ENCODE measurements around the gene FAM83C.

- no peak for TF ChIP-seq POLR2A (IDR thresholded peaks at IDR 0.05)
- no peak for TF ChIP-seq CTCF (IDR thresholded peaks at IDR 0.05)
These were observed 4.9 kb upstream of the FAM83C start for GRCh38 chr20:35297155-35297554.
